Measurements from ENCODE around the gene SMCR8.
"Not testable (repeated sequence)": the region's sequence is repeated elsewhere in the genome, so short reads cannot be mapped to it uniquely, and the experiment has no call there.

The SMCR8 gene

GRCh38 chr17:18332909-18333489, 17.9 kb downstream of the SMCR8 start:
- Mint-ChIP-seq H3K9me3 (peaks cover 14% of the 10 kb centered on the region), H3K36me3 (ENCODE audit: low read depth) (peaks cover 63% of the 10 kb centered on the region), H3K4me1 (peaks cover 7% of the 10 kb centered on the region), H3K27me3 (ENCODE audit: low read depth, poor library complexity) (peaks cover 5% of the 10 kb centered on the region), H3K27ac (no peak overlapping the region), H3K4me3 (no peak overlapping the region)
- DNase-seq = no peak
- no peak for TF ChIP-seq CTCF (IDR thresholded peaks at IDR 0.05)

- not testable (repeated sequence) for H3K27me3 Mint-ChIP-seq (ENCODE audit: low read depth, poor library complexity); DNase-seq; H3K4me3 Mint-ChIP-seq; H3K4me1 Mint-ChIP-seq; H3K27ac Mint-ChIP-seq
- Mint-ChIP-seq H3K36me3 (ENCODE audit: low read depth) (peaks cover 78% of the 10 kb centered on the region), H3K9me3 (peaks cover 33% of the 10 kb centered on the region)
Observed at GRCh38 chr17:18338158-18338557, 23.1 kb downstream of the SMCR8 start.

GRCh38 chr17:18339933-18340332, 24.8 kb downstream of the SMCR8 start:
- Mint-ChIP-seq H3K4me1 (no peaks in the 10 kb centered on the region), H3K27me3 (ENCODE audit: low read depth, poor library complexity) (no peaks in the 10 kb centered on the region), H3K27ac (no peak overlapping the region), H3K36me3 (ENCODE audit: low read depth) (peaks cover 83% of the 10 kb centered on the region), H3K9me3 (peaks cover 33% of the 10 kb centered on the region), H3K4me3 (no peak overlapping the region)
- no peak for TF ChIP-seq CTCF (IDR thresholded peaks at IDR 0.05)
- no peak for DNase-seq

GRCh38 chr17:18344021-18344420, 28.9 kb downstream of the SMCR8 start:
- H3K4me1 Mint-ChIP-seq = no peaks in the 10 kb centered on the region
- H3K27me3 Mint-ChIP-seq (ENCODE audit: low read depth, poor library complexity) = no peaks in the 10 kb centered on the region
- no peak overlapping the region for H3K27ac Mint-ChIP-seq
- peaks cover 14% of the 10 kb centered on the region for H3K9me3 Mint-ChIP-seq
- TF ChIP-seq CTCF (IDR thresholded peaks at IDR 0.05) = no peak
- H3K4me3 Mint-ChIP-seq = no peak overlapping the region
- peaks cover 75% of the 10 kb centered on the region for H3K36me3 Mint-ChIP-seq (ENCODE audit: low read depth)
- no peak for DNase-seq

GRCh38 chr17:18353541-18353940, 38.4 kb downstream of the SMCR8 start:
- Mint-ChIP-seq H3K4me3 (no peak overlapping the region), H3K4me1 (no peaks in the 10 kb centered on the region), H3K36me3 (ENCODE audit: low read depth) (peaks cover 51% of the 10 kb centered on the region), H3K27me3 (ENCODE audit: low read depth, poor library complexity) (peaks cover 4% of the 10 kb centered on the region), H3K27ac (no peak overlapping the region), H3K9me3 (no peaks in the 10 kb centered on the region)
- no peak for TF ChIP-seq CTCF (IDR thresholded peaks at IDR 0.05)
- DNase-seq = no peak

GRCh38 chr17:18356624-18357023, 41.5 kb downstream of the SMCR8 start:
- Mint-ChIP-seq H3K4me1 (peaks cover 6% of the 10 kb centered on the region), H3K27me3 (ENCODE audit: low read depth, poor library complexity) (peaks cover 4% of the 10 kb centered on the region), H3K27ac (no peak overlapping the region), H3K9me3 (no peaks in the 10 kb centered on the region), H3K4me3 (no peak overlapping the region), H3K36me3 (ENCODE audit: low read depth) (peaks cover 50% of the 10 kb centered on the region)
- DNase-seq = no peak
- no peak for TF ChIP-seq CTCF (IDR thresholded peaks at IDR 0.05)
